8988T (cell line): ENCODE results near the gene CRIP1.

Experiments used
- DNase-seq: peaks from one replicate; pipeline ENCODE4 v3.0.0; 2011

CRIP1 gene

DNA sequence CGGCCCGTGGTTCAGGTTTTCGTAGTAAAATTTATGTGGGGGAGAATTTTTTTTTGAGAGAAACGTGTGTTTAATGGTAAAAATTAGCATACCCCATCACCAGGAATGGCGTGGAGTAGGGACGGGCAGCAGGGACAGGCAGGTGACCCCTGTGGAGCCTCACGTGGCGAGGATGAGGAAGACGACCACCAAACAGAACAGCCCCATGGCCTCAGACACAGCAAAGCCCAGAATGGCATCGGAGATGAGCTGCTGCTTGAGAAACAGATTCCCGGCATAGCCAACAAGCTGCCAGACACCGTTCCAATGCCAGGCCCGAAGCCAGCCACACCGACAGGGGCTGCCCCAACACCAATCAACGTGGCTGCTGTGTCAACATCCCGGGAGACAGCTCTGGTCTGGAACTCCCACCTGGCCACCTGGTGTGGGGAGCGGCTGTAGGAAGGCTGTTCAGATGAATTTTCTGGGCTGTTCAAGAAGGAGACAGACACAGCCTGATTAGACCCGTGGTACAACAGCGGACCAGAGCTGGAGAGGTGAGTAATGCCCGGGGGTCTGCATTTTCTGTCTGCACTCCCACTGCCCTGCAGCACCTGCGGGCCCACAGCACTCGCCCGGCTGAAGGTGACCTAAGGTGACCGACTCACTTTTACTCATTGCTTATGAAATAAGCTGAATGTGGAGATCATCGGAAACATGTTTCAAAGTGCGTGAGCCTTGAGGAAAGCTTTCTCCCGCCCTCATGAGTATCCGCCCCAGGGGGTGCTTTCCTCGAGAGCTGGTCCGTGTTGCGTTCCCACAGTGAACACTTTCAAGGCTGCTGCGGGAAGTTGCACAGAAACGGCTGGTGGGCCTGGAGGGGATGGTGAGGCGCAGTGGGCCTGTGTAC is 50.2 kb downstream of the CRIP1 start:
- DNase-seq = no peak

DNA sequence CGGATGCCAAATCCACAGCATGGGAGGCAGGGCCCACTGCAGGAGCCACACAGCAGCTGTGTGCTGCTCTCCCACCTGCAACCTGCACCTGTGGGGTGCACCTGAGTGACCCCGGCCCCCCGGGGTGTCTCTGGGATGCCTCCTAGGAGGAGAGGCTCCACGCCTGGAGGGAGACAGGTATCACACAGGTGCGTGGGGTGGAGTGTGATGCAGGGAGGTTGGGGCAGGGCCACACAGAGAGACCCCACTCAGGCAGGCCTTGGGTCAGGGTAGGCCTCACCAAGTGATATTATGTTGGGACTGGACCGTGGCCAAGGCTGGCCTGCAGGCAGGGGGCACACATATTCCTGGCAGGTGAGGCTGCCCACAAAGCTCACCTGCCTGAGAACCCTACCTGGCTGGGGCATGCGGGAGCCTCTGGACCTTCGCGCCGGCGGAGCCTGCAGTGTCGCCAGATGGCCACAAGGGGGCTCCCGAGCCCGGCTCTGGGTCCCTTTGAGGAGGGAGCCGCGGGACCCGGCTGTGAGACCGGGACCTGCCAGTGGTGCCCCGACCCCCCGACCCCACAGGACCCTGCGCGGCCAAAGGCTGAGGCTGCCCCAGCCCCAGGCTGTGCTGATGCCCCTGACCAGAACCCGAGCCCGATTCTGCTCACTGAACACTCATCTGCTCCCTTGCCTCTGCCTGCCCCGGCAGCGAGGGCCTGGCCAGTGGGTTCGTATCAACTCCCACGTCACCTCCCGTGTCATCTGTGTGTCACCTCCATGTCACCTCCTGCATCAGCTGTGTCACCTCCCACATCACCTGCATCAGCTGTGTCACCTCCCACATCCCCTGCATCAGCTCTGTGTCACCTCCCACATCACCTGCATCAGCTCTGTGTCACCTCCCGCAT is 51.1 kb downstream of the CRIP1 start:
- DNase-seq = peak; percentile 85
